Fibroblast of lung (primary cell): ENCODE measurements around the gene CRIP2. TPM values are rescaled to one million over a fixed set of nuclear protein-coding genes. Genes with fewer than 3 reads are reported as not detected.

Experiments used
- DNase-seq, 2 donors: peaks; one replicate each; pipeline versions ENCODE4 v3.0.0 to v3.0.0-alpha.2; 2010; ENCODE audit warnings: low read depth in 2 of 2
- H2AFZ ChIP-seq: 2 replicates; pipeline ENCODE4 v1.5.1; 2012; ENCODE audit warnings: low read length, control low read depth, inconsistent platforms
- H3K27ac ChIP-seq: 2 replicates; pipeline ENCODE4 v1.5.1; 2011; ENCODE audit warnings: low read length, control low read depth; ENCODE audit not compliant: insufficient read depth
- H3K27me3 ChIP-seq: 2 replicates; pipeline ENCODE4 v1.5.1; 2011; ENCODE audit warnings: mild to moderate bottlenecking, low read length; ENCODE audit not compliant: control insufficient read depth, insufficient read depth
- H3K36me3 ChIP-seq: 2 replicates; pipeline ENCODE4 v1.5.1; 2011; ENCODE audit warnings: low read length; ENCODE audit not compliant: control insufficient read depth, insufficient read depth
- H3K4me1 ChIP-seq: 2 replicates; pipeline ENCODE4 v1.5.1; 2011; ENCODE audit warnings: low read length; ENCODE audit not compliant: control insufficient read depth, insufficient read depth; ENCODE audit errors: extremely low read depth
- H3K4me2 ChIP-seq: 2 replicates; pipeline ENCODE4 v1.5.1; 2011; ENCODE audit warnings: low read length, control low read depth; ENCODE audit not compliant: insufficient read depth; ENCODE audit errors: extremely low read depth
- H3K4me3 ChIP-seq, 4 experiments: fragments of 200-600 bp in 1 of 4; sonication (generic) in 1 of 4; replicated peaks in 1 of 4; 2 replicates each; pipeline ENCODE4 v1.5.1; 2011 to 2016; ENCODE audit warnings: low read length in 4 of 4, low read depth in 3 of 4, mild to moderate bottlenecking in 3 of 4, control low read depth in 2 of 4, inconsistent platforms in 1 of 4, mixed read lengths in 1 of 4; ENCODE audit not compliant: insufficient read depth in 1 of 4; ENCODE audit errors: control extremely low read depth in 1 of 4
- H3K79me2 ChIP-seq: 2 replicates; pipeline ENCODE4 v1.5.1; 2012; ENCODE audit warnings: mild to moderate bottlenecking, low read length, inconsistent platforms; ENCODE audit not compliant: control insufficient read depth, insufficient read depth
- H3K9ac ChIP-seq: 2 replicates; pipeline ENCODE4 v1.5.1; 2011; ENCODE audit warnings: mild to moderate bottlenecking, low read length, control low read depth; ENCODE audit not compliant: insufficient read depth
- H3K9me3 ChIP-seq: 2 replicates; pipeline ENCODE4 v1.5.1; 2012; ENCODE audit warnings: low read depth, low read length; ENCODE audit not compliant: control insufficient read depth, insufficient read depth
- H4K20me1 ChIP-seq: 2 replicates; pipeline ENCODE4 v1.5.1; 2011; ENCODE audit warnings: low read length; ENCODE audit not compliant: control insufficient read depth, insufficient read depth; ENCODE audit errors: extremely low read depth
- EZH2 ChIP-seq: IDR thresholded peaks from 2 replicates; pipeline ENCODE4 v1.5.1; 2012; ENCODE audit warnings: low read length, control low read depth, mild to moderate bottlenecking; ENCODE audit errors: missing control alignments
- polyA plus RNA-seq, 2 donors: library from polyadenylated mRNA; depleted of rRNA in 1 of 2; stranded (reverse) in 1 of 2; unstranded in 1 of 2; fragments of >200 nt; gene quantifications; 2 replicates each; pipeline ENCODE4 v1.2.1, GENCODE V29; 2011 to 2012; ENCODE audit warnings: missing spikeins in 1 of 2
- total RNA-seq: library from RNA; depleted of rRNA; stranded (reverse); fragments of >200 nt; gene quantifications from 2 replicates; pipeline ENCODE4 v1.2.1, GENCODE V29; 2014
- TF ChIP-seq, protein P1 (sequence below), 2 donors: IDR thresholded peaks in 1 of 2; conservative IDR thresholded peaks in 1 of 2; 1 replicate in 1 of 2; 2 replicates in 1 of 2; pipeline ENCODE4 v1.5.1; 2011 to 2012; ENCODE audit warnings: low read length in 2 of 2, control low read depth in 1 of 2, inconsistent platforms in 1 of 2, low read depth in 1 of 2, mild to moderate bottlenecking in 1 of 2

The CRIP2 gene
- total and polyA plus RNA-seq, 2 donors (not counting 1 experiment from before 2014, with no cell fraction given) = 58.9 to 68.5 TPM

DNA sequence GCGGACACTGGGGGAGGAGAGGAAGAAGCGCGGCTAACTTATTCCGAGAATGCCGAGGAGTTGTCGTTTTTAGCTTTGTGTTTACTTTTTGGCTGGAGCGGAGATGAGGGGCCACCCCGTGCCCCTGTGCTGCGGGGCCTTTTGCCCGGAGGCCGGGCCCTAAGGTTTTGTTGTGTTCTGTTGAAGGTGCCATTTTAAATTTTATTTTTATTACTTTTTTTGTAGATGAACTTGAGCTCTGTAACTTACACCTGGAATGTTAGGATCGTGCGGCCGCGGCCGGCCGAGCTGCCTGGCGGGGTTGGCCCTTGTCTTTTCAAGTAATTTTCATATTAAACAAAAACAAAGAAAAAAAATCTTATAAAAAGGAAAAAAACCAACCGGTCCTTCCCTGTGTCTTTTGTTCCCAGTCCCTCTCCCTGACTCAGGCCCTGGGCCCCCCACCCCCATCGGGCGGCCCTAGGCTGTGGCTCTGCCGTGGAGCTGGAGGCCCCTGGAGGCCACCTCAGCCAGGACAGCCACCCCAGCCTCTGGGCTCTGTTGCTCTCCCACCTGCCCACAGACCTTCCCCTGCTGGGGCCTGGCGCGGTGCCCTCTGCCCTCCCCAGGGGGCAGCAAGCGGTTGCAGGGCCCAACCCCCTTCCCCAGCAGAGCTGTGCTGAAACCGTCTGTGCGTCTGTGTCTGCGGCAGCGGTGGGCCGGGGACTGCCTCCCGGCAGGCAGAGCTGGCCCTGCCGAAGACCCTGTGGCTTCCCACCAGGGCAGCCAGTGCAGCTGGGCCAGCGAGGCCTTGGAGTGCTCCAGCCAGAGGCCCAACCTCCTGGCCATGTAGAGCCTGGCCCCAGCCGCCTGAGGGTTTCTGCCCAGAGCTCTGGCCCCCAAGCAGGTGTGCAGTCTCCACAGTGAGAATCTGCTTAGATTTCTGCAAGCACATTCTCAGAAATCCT lies 4.0 kb upstream of the CRIP2 start:
- H3K36me3 ChIP-seq = peaks cover 13% of the 10 kb centered on the region
- no peak overlapping the region for H3K4me2 ChIP-seq
- TF ChIP-seq, protein P1, sequence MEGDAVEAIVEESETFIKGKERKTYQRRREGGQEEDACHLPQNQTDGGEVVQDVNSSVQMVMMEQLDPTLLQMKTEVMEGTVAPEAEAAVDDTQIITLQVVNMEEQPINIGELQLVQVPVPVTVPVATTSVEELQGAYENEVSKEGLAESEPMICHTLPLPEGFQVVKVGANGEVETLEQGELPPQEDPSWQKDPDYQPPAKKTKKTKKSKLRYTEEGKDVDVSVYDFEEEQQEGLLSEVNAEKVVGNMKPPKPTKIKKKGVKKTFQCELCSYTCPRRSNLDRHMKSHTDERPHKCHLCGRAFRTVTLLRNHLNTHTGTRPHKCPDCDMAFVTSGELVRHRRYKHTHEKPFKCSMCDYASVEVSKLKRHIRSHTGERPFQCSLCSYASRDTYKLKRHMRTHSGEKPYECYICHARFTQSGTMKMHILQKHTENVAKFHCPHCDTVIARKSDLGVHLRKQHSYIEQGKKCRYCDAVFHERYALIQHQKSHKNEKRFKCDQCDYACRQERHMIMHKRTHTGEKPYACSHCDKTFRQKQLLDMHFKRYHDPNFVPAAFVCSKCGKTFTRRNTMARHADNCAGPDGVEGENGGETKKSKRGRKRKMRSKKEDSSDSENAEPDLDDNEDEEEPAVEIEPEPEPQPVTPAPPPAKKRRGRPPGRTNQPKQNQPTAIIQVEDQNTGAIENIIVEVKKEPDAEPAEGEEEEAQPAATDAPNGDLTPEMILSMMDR (conservative IDR thresholded peaks at IDR 0.05 in 1 of 2, IDR thresholded peaks at IDR 0.05 in 1 of 2; ENCODE audit: low read depth in 1 of 2, low read length in 2 of 2) = no peak
- TF ChIP-seq EZH2 = no peak
- no peak overlapping the region for H2AFZ ChIP-seq
- peaks cover 16% of the 10 kb centered on the region for H3K4me1 ChIP-seq
- no peaks in the 10 kb centered on the region for H3K79me2 ChIP-seq
- no peak overlapping the region for H3K9ac ChIP-seq
- H3K27ac ChIP-seq = no peak overlapping the region
- H4K20me1 ChIP-seq = no peaks in the 10 kb centered on the region
- no peak for DNase-seq
- H3K4me3 ChIP-seq = no peak overlapping the region
- no peaks in the 10 kb centered on the region for H3K27me3 ChIP-seq
- H3K9me3 ChIP-seq = no peaks in the 10 kb centered on the region

DNA sequence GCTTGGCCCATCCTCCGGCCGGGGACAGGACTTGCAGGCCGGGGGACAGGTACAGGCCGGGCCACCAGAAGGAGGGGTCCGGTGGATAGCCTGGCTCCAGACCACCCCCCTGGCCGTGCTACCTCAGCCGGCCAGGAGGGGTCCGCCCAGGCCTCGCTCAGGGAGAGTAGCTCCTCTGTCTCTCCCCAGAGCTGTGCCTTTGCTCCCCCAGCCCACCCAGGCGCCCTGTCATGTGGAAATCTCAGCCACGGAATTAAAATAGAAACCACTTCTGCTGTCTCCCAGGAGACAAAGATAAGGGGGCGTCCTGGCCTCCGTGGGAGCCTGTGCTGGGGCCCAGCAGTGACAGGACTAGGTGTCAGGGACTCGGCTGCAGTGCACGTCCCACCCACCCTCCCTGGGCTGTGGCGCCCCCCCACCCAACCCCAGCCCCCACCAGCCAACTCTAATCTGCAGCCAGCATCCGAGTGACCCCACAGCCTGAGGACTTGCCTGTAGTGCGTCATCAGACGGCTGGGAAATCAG lies 3.3 kb upstream of the CRIP2 start:
- Histone ChIP-seq H4K20me1 (no peaks in the 10 kb centered on the region), H3K79me2 (no peaks in the 10 kb centered on the region), H3K9me3 (no peaks in the 10 kb centered on the region), H2AFZ (no peak overlapping the region), H3K4me1 (peaks cover 17% of the 10 kb centered on the region), H3K36me3 (peaks cover 13% of the 10 kb centered on the region), H3K4me2 (no peak overlapping the region), H3K9ac (no peak overlapping the region), H3K27me3 (no peaks in the 10 kb centered on the region), H3K4me3 (no peak overlapping the region), H3K27ac (no peak overlapping the region)
- TF ChIP-seq EZH2 = no peak
- TF ChIP-seq, protein P1 (conservative IDR thresholded peaks at IDR 0.05 in 1 of 2, IDR thresholded peaks at IDR 0.05 in 1 of 2; ENCODE audit: low read depth in 1 of 2, low read length in 2 of 2) = peak in 1 of 2 donors; percentile 17
- no peak for DNase-seq

DNA sequence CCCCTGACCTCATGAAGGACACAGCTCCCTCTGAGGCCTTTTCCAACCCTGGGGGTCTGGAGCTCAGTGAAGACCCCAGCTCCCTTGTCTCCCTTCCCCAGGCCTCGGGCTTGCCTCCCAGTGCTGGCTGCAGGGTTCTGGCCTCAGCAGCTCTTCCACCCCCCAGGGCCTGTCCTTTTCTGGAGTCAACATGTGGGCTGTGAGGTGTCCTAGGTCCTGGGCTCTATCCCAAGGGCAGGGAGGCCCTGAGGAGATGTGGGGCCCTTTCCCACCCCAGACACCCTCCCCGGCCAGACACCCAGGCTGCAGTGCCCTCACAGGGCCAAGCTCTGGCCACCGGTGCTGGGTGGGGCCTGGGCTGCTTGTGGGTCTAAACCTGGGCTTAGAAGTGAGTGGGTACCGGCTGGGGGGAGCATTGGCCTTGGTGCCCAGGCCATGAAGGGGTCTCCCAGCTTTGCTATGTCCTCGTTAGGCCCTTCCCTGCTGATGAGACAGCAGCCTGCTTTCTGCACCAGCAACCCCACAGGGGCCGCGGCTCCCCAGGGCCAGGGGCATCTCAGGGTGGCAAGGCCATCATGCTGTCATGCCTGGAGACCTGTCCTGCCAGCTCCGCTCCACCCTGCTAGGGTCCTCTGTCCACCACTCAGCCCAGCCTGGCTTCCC lies 2.7 kb upstream of the CRIP2 start:
- no peaks in the 10 kb centered on the region for H4K20me1 ChIP-seq
- no peaks in the 10 kb centered on the region for H3K27me3 ChIP-seq
- H3K4me1 ChIP-seq = peaks cover 23% of the 10 kb centered on the region
- no peak for DNase-seq
- H3K79me2 ChIP-seq = peaks cover under 1% of the 10 kb centered on the region
- no peaks in the 10 kb centered on the region for H3K9me3 ChIP-seq
- H3K27ac ChIP-seq = no peak overlapping the region
- H3K4me2 ChIP-seq = no peak overlapping the region
- TF ChIP-seq, protein P1 (conservative IDR thresholded peaks at IDR 0.05 in 1 of 2, IDR thresholded peaks at IDR 0.05 in 1 of 2; ENCODE audit: low read depth in 1 of 2, low read length in 2 of 2) = no peak
- no peak for TF ChIP-seq EZH2
- peaks cover 13% of the 10 kb centered on the region for H3K36me3 ChIP-seq
- H3K4me3 ChIP-seq = no peak overlapping the region
- no peak overlapping the region for H3K9ac ChIP-seq
- H2AFZ ChIP-seq = no peak overlapping the region
